Measurements from ENCODE around the gene GAS5. TPM values are rescaled to one million over a fixed set of nuclear protein-coding genes. Genes with fewer than 3 reads are reported as not detected.

Gene GAS5
- total RNA-seq (2014; rRNA removed; shearing (Covaris generic)), result 462 and 540 TPM in 2 replicates

GRCh38 chr1:173867753-173868265 is at the start of gene GAS5:
TSS of gene GAS5 (minus strand) at chr1:173867989.
- Histone ChIP-seq H3K4me3 (peak within 1 kb of the TSS; percentile 87), H3K4me1 (peaks cover 25% of the 10 kb centered on the region), H3K36me3 (peaks cover 49% of the 10 kb centered on the region), H3K9me3 (replicated peaks) (no peaks in the 10 kb centered on the region), H3K27me3 (no peaks in the 10 kb centered on the region), H3K27ac (peak within 1 kb of the TSS; percentile 84)
- peak; percentile 99 to 100 for DNase-seq

- no peaks in the 10 kb centered on the region for H3K36me3 ChIP-seq
Observed at GRCh38 chr1:173917149-173917548, 49.4 kb upstream of the GAS5 start, which contains the start of gene SERPINC1. TSS of gene SERPINC1 (minus strand) at chr1:173917327. CDS start at chr1:173917259, 68 bp downstream.

GRCh38 chr1:173916667-173917066 is 48.9 kb upstream of the GAS5 start:
- Histone ChIP-seq H3K4me3 (no peak overlapping the region), H3K4me1 (no peaks in the 10 kb centered on the region), H3K36me3 (no peaks in the 10 kb centered on the region), H3K9me3 (replicated peaks) (no peaks in the 10 kb centered on the region), H3K27me3 (no peaks in the 10 kb centered on the region), H3K27ac (no peak overlapping the region)
- no peak for DNase-seq

More at GRCh38 chr1:173917149-173917548, 49.4 kb upstream of the GAS5 start, which contains the start of gene SERPINC1:
- no peak for DNase-seq
- no peaks in the 10 kb centered on the region for H3K9me3 ChIP-seq (replicated peaks)
- H3K27me3 ChIP-seq, result no peaks in the 10 kb centered on the region
- H3K27ac ChIP-seq, result no peak within 1 kb of the TSS
- H3K4me1 ChIP-seq, result no peaks in the 10 kb centered on the region
- no peak within 1 kb of the TSS for H3K4me3 ChIP-seq

GRCh38 chr1:173915596-173915995 is 47.8 kb upstream of the GAS5 start:
- H3K27ac ChIP-seq, result no peak overlapping the region
- no peaks in the 10 kb centered on the region for H3K27me3 ChIP-seq
- H3K9me3 ChIP-seq (replicated peaks), result no peaks in the 10 kb centered on the region
- no peaks in the 10 kb centered on the region for H3K4me1 ChIP-seq
- no peak overlapping the region for H3K4me3 ChIP-seq
- no peak for DNase-seq
- no peaks in the 10 kb centered on the region for H3K36me3 ChIP-seq

- no peaks in the 10 kb centered on the region for H3K9me3 ChIP-seq (replicated peaks)
- H3K27me3 ChIP-seq, result no peaks in the 10 kb centered on the region
- no peak overlapping the region for H3K4me3 ChIP-seq
- no peaks in the 10 kb centered on the region for H3K36me3 ChIP-seq
- no peak overlapping the region for H3K27ac ChIP-seq
- H3K4me1 ChIP-seq, result no peaks in the 10 kb centered on the region
- DNase-seq, result peak in 1 of 2 experiments; percentile 14
Observed at GRCh38 chr1:173914366-173914871, 46.6 kb upstream of the GAS5 start.

- Histone ChIP-seq H3K36me3 (no peaks in the 10 kb centered on the region), H3K27me3 (no peaks in the 10 kb centered on the region), H3K27ac (no peak overlapping the region), H3K4me1 (no peaks in the 10 kb centered on the region), H3K4me3 (no peak overlapping the region), H3K9me3 (replicated peaks) (no peaks in the 10 kb centered on the region)
- DNase-seq, result no peak
Observed at GRCh38 chr1:173913111-173913510, 45.3 kb upstream of the GAS5 start.

- no peaks in the 10 kb centered on the region for H3K9me3 ChIP-seq (replicated peaks)
- no peak overlapping the region for H3K27ac ChIP-seq
- H3K4me3 ChIP-seq, result no peak overlapping the region
- no peak for DNase-seq
- H3K27me3 ChIP-seq, result no peaks in the 10 kb centered on the region
- H3K4me1 ChIP-seq, result no peaks in the 10 kb centered on the region
- no peaks in the 10 kb centered on the region for H3K36me3 ChIP-seq
Observed at GRCh38 chr1:173903827-173904531, 36.2 kb upstream of the GAS5 start.

- Histone ChIP-seq H3K9me3 (replicated peaks) (no peaks in the 10 kb centered on the region), H3K36me3 (no peaks in the 10 kb centered on the region; the same call in 1 of the 2 replicates), H3K4me1 (no peaks in the 10 kb centered on the region), H3K4me3 (no peak overlapping the region), H3K27ac (no peak overlapping the region), H3K27me3 (no peaks in the 10 kb centered on the region)
- DNase-seq, result no peak
Observed at GRCh38 chr1:173900992-173901391, 33.2 kb upstream of the GAS5 start.

- no peaks in the 10 kb centered on the region for H3K27me3 ChIP-seq
- no peaks in the 10 kb centered on the region; the same call in 1 of the 2 replicates for H3K36me3 ChIP-seq
- H3K9me3 ChIP-seq (replicated peaks), result no peaks in the 10 kb centered on the region
- H3K27ac ChIP-seq, result no peak overlapping the region
- H3K4me1 ChIP-seq, result no peaks in the 10 kb centered on the region
- no peak overlapping the region for H3K4me3 ChIP-seq
- no peak for DNase-seq
Observed at GRCh38 chr1:173900427-173900826, 32.6 kb upstream of the GAS5 start.

- Histone ChIP-seq H3K4me1 (no peaks in the 10 kb centered on the region), H3K27ac (no peak overlapping the region), H3K36me3 (no peaks in the 10 kb centered on the region; the same call in 1 of the 2 replicates), H3K9me3 (replicated peaks) (no peaks in the 10 kb centered on the region), H3K27me3 (no peaks in the 10 kb centered on the region), H3K4me3 (no peak overlapping the region)
- no peak for DNase-seq
Observed at GRCh38 chr1:173894189-173894588, 26.4 kb upstream of the GAS5 start.

GRCh38 chr1:173893611-173894010 is 25.8 kb upstream of the GAS5 start:
- no peaks in the 10 kb centered on the region for H3K27me3 ChIP-seq
- no peaks in the 10 kb centered on the region for H3K4me1 ChIP-seq
- H3K9me3 ChIP-seq (replicated peaks), result no peaks in the 10 kb centered on the region
- no peaks in the 10 kb centered on the region; the same call in 1 of the 2 replicates for H3K36me3 ChIP-seq
- no peak for DNase-seq
- H3K4me3 ChIP-seq, result no peak overlapping the region
- no peak overlapping the region for H3K27ac ChIP-seq

- Histone ChIP-seq H3K27ac (no peak overlapping the region), H3K36me3 (peaks cover 4% of the 10 kb centered on the region; the same call in 1 of the 2 replicates), H3K4me3 (no peak overlapping the region), H3K4me1 (no peaks in the 10 kb centered on the region), H3K27me3 (no peaks in the 10 kb centered on the region), H3K9me3 (replicated peaks) (no peaks in the 10 kb centered on the region)
- DNase-seq, result no peak
Observed at GRCh38 chr1:173889885-173890284, 22.1 kb upstream of the GAS5 start.

- H3K36me3 ChIP-seq, result peaks cover 4% of the 10 kb centered on the region; the same call in 1 of the 2 replicates
Observed at GRCh38 chr1:173888749-173889148, 21.0 kb upstream of the GAS5 start.

GRCh38 chr1:173887627-173888026 is 19.8 kb upstream of the GAS5 start:
- Histone ChIP-seq H3K9me3 (replicated peaks) (no peaks in the 10 kb centered on the region), H3K36me3 (peaks cover 4% of the 10 kb centered on the region; the same call in 1 of the 2 replicates), H3K27ac (no peak overlapping the region), H3K4me3 (no peak overlapping the region), H3K27me3 (no peaks in the 10 kb centered on the region), H3K4me1 (no peaks in the 10 kb centered on the region)
- DNase-seq, result no peak

More at GRCh38 chr1:173888749-173889148, 21.0 kb upstream of the GAS5 start:
- H3K4me1 ChIP-seq, result no peaks in the 10 kb centered on the region
- no peak for DNase-seq
- no peak overlapping the region for H3K27ac ChIP-seq
- no peak overlapping the region for H3K4me3 ChIP-seq
- no peaks in the 10 kb centered on the region for H3K27me3 ChIP-seq
- no peaks in the 10 kb centered on the region for H3K9me3 ChIP-seq (replicated peaks)

Data from SJCRH30 (cell line).